GM19395 (cell line): Measurements from ENCODE around the gene MCF2L2.

Experiments
- ATAC-seq: cut with Tn5 transposase; IDR thresholded peaks from one replicate; pipeline ENCODE4 v1.9.1; 2021; ENCODE audit warnings: mild to moderate bottlenecking, moderate library complexity; ENCODE audit not compliant: unreplicated experiment

Gene MCF2L2

DNA sequence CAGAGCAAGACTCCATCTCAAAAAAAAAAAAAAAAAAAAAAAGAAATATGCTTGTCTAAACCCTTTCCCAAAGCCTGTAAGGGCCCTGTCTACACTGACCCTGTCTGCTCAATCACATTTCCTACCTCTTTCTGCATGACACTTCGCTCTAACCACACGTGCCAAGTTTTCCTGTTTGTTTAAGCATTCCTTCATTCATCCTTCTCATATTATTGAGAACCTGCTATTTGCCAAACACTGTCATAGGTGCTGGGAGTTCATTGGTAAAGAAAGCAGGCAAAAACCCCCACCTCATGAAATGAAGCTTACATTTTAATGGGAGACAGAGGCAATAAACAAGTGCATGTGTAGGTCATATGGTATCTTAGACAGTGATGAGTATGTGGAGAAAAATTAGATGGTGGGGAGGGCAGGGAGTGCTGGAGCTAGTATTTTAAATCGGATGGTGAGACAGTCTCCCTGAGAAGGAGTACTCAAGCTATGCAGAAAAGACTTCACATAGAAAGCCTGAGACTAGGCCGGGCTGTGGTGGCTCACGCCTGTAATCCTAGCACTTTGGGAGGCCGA, 127.3 kb downstream of the MCF2L2 start:
- no peak for ATAC-seq

DNA sequence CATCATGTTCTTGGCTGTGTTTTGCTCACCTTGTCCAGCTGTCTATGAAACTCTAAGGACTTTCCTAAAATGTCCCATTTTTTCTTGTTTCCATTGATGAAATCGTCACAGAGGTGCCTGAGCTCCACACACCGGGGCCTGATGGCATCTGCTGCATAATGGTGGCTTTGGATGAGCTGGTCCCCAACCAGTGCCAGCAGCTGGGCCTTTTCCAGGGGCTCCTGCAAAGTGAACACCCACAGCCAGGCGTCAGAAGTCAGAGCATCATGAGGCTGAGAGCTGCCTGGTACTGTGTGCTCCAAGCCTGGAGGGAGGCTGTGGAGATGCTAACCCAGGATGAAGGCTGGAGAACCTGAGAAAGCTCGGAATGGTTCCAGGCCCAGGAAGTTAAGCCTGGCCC, 128.4 kb downstream of the MCF2L2 start:
- no peak for ATAC-seq

DNA sequence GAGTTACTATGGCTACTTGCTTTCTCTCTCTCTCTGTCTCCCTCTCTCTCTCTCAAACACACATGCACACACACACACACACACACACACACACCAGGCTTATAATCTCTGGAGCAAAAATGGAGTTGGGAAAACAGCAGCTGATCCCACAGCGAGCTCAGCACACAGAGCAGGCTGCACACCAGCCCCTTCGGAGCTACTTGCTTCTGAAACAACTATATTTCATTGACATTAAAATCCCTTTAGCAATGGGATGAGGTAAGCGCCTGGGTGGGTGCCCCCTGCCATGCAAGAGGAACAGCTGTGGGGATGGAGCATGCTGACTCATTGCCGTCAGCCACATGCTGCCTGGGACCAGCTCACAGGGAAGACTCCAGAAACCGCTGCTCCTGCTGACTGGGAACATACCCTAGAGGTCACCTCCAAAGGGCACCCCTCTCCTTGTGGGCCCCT, 129.7 kb downstream of the MCF2L2 start:
- no peak for ATAC-seq

DNA sequence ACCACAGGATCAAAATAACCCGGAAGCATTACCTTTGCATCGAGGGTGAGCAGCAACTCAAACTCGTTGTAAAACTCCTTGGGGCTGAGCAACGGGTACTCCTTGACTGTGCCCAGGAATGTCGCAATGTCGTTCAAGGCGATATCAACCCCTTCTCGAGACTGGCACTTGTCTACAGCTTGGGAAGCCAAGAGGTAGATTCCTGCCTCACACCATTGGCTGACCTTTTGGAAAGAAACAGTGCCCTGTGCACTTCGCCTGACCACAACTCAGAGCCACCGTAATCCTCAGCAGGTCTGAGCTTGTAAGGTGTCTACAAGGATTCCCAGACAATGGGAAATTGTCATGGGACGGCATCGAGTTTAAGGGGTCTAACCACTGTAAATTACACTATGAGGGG, 131.5 kb downstream of the MCF2L2 start:
- ATAC-seq = no peak

DNA sequence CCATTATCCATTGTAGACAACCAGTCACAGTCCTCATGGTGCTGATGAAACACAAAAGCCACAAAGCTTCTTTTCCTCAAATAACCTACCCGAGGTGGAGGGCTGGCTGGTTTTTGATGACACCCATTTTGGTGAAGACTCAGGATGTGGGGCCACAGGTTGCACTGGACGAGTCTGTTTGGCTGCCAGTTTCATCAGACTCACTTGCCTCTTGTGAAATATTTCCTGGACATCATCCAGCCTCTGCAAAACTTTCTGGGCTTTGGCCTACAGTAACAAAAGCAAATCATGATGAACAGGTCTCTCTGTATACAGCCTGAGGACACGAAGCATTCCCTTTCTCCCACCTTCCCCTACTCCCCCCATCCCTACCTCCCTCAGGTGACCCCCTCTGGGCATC, 133.2 kb downstream of the MCF2L2 start:
- no peak for ATAC-seq

DNA sequence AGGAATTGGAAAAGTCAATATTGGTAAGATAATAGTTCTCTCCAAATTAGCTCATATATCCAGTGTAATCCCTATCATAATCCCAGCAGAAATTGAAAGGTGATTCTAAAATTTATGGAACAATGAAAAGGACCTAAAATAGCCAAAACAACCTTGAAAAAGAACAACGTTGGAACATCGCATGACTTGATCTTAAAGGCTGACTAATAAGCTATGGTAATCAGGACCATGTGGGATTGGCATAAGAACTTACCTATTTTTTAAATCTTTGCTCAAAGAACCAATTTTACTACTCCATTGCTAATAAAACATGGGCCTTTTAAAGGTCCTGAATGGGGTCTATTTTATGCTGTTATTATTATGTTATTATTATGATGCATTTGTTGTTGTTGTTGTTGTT, 134.5 kb downstream of the MCF2L2 start:
- no peak for ATAC-seq

DNA sequence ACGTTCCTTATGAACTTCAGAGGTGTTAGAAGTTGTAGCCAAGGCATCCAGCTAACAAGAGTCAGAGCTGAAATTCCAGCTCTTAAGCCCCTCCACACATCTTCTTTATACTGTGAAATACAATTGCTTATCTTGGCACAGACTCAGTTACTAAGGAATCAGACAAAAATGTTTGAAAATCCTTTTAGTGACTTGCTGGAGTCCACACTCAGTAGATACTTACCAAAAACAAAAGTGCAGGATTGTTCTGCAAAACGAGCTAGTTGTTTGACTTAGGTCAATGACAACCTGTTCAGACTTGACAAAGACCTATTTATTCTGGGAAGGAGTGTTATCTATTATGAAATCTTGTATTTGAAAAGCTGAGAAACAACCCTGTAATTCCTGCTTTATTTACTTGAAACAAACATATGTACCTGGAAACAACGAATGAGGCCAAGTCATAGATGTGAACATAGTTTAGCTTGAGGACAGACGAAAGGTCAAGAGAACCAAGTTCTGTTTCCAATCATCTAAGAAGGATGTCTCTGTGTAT, 136.9 kb downstream of the MCF2L2 start:
- ATAC-seq = no peak

DNA sequence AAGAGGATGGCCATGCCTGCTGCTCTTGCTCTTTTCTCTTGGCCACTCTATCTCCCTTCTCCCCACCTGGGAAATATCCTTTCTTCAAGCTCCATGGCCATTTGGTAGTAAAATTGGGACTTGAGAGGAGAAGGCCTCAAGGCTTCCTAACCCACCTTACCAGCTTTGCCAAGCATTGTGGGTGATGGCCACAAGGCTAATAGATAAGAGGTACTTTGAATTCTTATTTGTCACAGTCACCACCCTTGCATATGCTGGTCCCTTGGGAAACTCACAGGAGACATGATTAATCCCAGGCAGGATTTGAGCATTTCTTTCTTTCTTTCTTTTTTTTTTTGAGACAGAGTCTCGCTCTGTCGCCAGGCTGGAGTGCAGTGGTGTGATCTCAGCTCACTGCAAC, 138.2 kb downstream of the MCF2L2 start:
- no peak for ATAC-seq

DNA sequence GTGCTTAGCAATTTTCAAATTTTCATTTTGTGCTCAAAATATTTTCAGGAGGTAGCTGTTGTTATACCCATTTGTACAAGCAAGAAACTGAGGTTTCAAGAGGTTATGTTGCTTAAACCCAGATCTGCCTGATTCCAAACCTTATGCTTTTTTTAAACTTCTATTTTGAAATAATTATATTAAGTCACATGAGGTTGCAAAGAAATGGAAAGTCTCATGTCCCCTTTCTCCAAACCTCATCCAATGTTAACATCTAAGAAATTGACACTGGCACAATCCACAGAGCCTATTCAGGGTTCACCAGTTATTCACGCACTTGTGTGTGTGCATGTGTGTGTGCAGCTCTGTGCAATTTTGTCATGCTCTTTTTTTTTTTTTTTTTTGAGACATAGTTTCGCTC, 140.3 kb downstream of the MCF2L2 start:
- no peak for ATAC-seq

DNA sequence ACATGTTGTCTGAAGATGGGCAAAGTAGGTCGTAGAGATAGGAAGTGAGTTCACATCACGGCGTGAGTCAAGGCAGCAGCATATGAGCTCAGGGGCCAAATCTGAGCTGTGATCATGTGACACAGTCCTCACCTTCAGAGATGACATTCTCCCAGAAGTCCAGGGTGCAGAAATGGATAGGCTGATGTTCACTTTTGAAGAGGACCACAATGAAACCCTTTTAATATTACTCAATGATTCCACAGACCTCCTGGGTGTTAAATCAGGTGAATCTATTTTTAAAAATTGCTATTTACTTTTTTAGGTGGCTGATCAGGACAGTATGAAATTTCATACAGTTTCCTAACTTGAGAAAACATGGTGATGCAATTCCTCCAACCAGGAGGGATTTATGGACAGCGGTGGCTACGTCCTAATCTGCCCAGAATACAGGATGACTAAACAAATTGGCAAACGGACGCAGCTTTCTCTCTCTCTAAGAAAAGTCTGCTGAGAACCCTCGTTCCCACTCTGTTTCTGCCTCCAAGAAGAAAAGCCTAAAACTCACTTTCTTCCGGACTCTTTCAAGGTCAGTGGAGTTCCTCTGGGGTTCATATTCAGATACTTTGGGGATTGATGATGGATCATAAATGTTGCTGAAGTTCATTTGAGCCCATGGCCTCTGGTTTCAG, 141.0 kb downstream of the MCF2L2 start:
- no peak for ATAC-seq

DNA sequence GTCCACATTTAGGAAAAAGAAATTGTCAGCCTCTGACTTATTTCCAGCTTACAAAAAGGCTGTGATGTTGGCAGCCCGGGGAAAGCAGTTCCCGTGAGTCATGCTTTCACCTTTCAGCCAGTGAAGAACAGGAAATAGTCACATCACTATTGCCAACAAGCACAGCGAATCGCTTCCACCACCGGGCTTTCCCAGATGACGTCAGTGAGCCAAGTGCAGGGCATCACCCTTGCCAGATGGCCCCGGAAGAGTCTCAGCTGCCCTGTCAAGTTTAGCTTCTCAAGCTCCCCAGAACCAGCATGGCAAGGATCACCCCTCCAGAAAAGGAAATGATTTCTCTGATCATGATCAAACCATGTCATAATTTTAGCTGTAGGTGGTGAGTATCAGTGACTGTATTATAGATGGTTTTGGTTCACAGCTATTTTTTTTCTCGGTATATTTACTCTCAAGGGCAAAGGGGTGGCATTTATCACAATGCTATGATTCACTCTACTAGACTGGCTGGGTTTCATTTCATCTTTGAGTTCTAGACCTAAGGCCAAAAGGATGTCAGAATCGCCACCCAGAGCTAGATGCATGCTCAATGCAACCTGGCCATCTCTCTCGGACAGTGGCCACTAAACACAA, 142.5 kb downstream of the MCF2L2 start:
- ATAC-seq = peak; percentile 97

DNA sequence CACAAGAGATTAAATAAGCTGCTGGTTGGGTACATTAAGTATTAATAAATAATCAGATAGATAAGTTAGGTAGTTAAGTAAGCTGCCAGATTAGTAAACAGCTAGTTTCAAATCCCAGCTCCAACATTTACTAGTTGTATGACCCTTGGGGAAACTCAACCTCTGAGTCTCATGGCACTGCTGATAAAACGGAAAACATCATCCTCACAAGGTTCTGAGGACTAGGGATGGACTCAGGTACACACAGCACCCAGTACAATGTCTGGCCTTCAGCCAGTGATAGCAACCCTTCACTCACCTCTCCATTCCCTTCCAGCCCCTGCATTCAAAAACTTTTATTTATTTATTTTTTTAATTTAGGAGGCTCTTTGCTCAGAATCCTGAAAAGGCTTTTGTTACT, 143.1 kb downstream of the MCF2L2 start:
- ATAC-seq = no peak

DNA sequence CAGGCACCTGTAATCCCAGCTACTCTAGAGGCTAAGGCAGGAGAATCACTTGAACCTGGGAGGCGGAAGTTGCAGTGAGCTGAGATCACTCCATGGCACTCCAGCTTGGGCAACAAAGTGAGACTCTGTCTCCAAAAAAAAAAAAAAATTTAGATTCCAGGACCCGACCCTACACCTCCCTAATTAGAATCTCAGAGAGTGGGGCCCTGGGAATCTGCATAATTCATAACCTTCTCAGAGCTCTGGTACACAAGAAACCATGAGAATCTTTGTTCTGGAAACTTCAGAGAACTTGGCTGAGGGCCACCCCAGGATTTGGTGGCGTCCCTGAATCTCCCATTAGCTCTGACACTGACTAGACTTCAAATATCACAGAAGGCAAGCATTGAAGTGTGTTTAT, 143.8 kb downstream of the MCF2L2 start:
- ATAC-seq = no peak

DNA sequence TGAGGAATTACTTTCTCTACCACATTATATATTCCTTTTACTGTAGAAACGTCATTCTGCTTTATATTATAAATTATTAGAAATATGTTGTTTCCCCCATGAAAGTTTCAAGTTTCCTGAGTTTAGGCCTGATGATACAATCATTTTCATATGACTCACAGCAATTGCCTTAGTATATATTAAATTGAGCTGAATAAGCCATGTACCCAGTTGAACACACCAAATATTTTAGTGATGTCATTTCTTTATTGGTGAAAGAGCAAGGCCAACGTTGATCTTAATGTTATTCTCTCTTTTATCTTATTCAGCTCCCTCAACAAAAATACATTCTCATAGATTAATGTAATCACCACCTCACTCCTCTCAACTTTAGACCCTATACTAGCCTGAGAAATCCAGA, 144.5 kb downstream of the MCF2L2 start:
- ATAC-seq = no peak

DNA sequence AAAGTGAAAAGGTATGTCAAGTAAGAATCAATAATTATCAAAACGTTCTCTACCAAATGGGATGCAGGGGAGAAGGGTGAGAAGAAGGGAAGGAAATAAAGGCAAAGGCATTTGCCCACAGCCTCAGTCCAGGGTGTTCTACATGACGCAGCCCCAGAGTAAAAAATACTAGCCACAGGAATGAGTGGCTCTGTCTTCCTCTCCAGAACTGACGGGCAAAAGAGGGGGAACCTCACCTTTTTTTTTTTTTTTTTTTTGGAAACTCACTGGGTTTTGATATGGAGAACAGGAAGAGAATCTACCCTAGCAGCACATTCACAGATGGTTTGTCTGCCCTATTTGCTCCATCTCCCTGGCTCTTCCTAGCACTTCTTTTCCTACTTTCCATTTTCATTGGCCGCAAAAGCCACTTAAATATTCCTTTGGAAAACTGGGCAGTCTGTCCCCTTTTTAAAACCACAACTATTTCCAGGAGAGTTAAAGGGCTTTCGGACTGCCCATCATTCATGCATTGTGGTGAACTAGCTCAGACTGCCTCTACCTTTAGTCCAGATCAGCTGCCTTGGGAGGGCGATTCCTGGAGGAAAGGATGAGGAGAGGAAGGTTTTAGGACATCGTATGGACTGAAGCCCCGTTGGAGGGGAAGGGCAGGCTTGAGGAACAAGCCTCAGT, 147.2 kb downstream of the MCF2L2 start:
- no peak for ATAC-seq

DNA sequence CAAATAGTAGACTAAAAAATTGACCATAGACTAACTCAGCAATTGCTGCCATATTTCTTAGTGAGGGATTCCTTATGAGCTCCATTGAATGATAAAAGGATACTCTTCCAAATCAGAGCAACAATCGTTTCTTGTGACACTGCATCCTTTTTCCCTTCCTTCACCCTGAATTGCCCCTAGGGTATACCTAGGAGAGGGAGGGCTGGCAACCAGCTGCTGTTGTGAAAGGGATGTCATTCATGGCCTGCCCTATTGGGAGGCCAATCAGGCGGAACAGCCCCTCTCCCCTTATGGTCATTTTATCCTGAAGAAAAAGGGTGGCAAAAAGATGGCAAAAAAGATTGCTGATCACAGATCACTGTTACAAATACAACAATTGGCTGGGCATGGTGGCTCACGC, 149.0 kb downstream of the MCF2L2 start:
- no peak for ATAC-seq

DNA sequence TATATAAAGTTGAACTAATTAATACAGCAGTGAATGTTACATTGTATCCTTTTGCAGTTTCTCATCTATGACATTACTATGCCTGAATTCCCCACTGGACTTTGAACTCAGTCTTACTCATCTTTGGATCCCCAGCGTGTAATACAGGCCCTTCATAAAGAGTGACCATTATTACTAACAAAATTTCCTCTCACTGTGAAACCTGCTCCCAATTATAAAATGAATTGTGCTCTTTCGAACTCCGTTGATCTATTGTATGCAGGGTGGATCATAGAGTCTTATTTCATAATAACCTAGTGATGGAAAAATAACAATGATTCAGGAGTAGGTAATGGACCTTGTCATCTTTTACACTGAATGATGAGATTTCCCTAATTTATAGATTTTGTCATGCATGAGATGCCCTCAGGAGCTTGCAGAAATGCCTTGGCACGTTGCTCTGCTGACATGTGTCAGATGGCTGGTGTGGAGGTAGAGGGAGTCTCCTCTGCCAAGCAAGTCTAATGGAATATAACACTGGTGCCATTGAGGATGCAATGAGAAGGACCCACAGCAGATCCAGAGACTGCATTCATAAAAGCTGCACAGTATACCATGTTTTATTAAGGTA, 149.8 kb downstream of the MCF2L2 start:
- ATAC-seq = no peak

DNA sequence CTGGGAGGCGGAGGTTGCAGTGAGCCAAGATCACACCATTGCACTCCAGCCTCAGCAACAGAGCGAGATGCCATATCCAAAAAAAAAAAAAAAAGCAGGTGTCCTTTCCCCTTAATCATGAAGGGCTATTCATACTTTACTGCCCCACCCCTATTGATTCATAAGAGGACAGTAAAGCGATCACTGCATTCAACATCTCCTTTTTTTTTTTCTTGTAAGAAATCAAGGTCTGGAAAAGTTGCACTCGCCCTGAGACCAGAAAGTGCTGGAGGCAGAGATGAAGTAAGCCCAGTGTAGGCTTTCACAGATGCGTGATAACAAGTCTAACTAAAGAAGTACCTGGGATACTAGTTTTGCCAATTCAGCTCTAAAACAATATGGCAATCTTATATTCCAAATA, 151.2 kb downstream of the MCF2L2 start:
- ATAC-seq = no peak

DNA sequence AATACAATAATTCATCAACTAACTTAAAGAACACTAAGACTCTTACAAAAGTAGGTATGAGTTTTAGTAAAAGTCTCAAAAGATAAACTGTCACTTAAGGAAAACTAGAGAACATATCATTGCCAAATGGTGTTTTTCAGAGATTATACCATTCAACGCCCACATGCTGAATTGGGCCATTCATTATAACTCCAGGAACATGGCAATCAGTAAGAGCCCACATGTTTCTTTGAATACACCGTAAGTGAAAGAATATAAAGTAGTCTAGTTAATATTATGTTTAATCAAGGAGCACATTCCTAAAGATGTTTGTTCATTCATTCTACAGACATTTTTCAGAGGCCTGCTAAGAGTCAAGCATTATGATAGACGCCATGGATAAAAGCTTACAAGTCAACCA, 152.5 kb downstream of the MCF2L2 start:
- ATAC-seq = no peak

DNA sequence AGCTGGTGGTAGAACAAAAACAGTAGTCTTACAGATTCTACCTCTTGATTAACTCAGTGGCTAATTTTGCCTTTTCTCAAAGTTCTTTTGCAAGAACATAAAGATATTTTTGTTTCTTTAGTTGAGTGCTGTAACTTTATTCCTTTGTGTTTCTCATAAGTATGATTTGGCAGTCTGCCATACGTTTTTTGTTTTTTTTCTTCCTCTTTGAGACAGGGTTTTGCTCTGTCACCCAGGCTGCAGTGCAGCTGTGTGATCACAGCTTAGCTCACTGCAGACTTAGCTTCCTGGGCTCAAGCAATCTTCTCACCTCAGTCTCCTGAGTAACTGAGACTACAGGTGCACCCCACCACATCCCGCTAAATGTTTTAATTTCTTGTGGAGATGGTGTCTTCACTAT, 153.0 kb downstream of the MCF2L2 start:
- no peak for ATAC-seq

DNA sequence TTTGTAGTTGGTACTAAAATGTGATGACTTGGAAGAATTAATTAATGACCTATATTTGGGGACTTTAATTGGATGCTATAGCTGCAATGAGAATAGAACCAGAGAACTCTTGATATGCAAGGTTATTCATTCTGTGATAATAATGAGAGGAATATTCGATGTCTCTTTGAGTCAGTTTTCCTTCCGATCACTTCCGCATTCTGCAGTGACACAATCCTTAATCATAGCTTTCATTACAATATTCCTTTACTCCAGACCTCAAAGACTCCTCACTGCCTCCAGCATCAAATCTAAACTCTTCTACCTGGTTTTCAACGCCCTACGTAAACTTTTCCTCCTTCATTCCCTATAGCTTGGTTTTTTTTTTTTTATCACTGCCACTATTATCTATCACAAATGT, 153.8 kb downstream of the MCF2L2 start:
- ATAC-seq = no peak
